Tibial nerve (tissue), 4 donors: ENCODE results near the gene PCNX2.

Experiments used
- EP300 ChIP-seq, 2 donors: sonication (generic); formaldehyde crosslinking; IDR thresholded peaks; one replicate each; pipeline ENCODE4 v1.6.1; 2017; ENCODE audit warnings: antibody characterized with exemption in 2 of 2, mild to moderate bottlenecking in 1 of 2
- POLR2A ChIP-seq, 2 donors: fragments of 450-650 bp; IDR thresholded peaks; one replicate each; pipeline ENCODE4 v1.6.1; 2017; ENCODE audit warnings: antibody characterized with exemption in 2 of 2, mild to moderate bottlenecking in 2 of 2, moderate library complexity in 2 of 2
- TF ChIP-seq, protein P1 (sequence below), 5 experiments: fragments of 200-600 bp in 3 of 5; fragments of 450-650 bp in 2 of 5; sonication (generic) in 3 of 5; IDR thresholded peaks; one replicate each; pipeline ENCODE4 v1.5.1; 2016 to 2019; ENCODE audit warnings: antibody characterized with exemption in 5 of 5, mild to moderate bottlenecking in 3 of 5, moderate library complexity in 2 of 5

DNA sequence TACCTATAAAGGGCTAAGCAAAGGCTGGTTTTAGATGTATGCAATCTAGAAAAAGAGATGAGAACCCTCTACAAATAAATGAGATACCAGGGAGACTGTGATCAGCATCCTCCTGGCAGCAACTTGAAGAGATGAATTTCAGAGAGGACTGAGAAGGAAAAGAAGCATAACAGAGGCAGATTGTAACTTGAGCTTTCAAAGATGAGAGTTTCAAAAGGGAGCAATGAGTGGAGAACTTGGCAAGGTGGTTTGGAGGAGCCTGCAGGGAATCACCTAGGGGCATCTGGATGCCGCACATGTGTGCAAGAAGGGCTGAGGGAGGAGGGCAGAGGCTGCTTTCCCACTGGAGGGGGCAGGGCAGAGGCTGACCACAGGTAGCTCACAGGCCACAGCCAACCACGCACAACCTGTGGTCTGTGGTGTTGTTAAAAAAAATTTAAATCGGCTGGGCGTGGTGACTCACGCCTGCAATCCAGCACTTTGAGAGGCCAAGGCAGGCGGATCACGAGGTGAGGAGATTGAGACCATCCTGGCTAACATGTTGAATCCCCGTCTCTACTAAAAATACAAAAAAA lies 50.2 kb downstream of the PCNX2 start:
- TF ChIP-seq EP300 (IDR thresholded peaks at IDR 0.05), result no peak
- no peak for TF ChIP-seq POLR2A (IDR thresholded peaks at IDR 0.05)
- TF ChIP-seq, protein P1, sequence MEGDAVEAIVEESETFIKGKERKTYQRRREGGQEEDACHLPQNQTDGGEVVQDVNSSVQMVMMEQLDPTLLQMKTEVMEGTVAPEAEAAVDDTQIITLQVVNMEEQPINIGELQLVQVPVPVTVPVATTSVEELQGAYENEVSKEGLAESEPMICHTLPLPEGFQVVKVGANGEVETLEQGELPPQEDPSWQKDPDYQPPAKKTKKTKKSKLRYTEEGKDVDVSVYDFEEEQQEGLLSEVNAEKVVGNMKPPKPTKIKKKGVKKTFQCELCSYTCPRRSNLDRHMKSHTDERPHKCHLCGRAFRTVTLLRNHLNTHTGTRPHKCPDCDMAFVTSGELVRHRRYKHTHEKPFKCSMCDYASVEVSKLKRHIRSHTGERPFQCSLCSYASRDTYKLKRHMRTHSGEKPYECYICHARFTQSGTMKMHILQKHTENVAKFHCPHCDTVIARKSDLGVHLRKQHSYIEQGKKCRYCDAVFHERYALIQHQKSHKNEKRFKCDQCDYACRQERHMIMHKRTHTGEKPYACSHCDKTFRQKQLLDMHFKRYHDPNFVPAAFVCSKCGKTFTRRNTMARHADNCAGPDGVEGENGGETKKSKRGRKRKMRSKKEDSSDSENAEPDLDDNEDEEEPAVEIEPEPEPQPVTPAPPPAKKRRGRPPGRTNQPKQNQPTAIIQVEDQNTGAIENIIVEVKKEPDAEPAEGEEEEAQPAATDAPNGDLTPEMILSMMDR (IDR thresholded peaks at IDR 0.05), result no peak
